Fibroblast of pulmonary artery (primary cell): Measurements from ENCODE around the gene KIAA0825.

Experiments
- DNase-seq: peaks from one replicate; pipeline ENCODE4 v3.0.0-alpha.2; 2010; ENCODE audit warnings: low read depth
- H3K4me3 ChIP-seq: replicated peaks from 2 replicates; pipeline ENCODE4 v1.5.1; 2011; ENCODE audit warnings: low read depth, mild to moderate bottlenecking, control low read depth, low read length, moderate library complexity
- CTCF ChIP-seq: IDR thresholded peaks from 2 replicates; pipeline ENCODE4 v1.5.1; 2011; ENCODE audit warnings: mild to moderate bottlenecking, control low read depth, low read length, inconsistent platforms; ENCODE audit errors: missing control alignments

Gene KIAA0825

GRCh38 chr5:94621763-94622162 lies 3.4 kb upstream of the KIAA0825 start:
- DNase-seq: no peak
- TF ChIP-seq CTCF: no peak
- H3K4me3 ChIP-seq: no peak overlapping the region

- no peak overlapping the region for H3K4me3 ChIP-seq
- no peak for DNase-seq
- TF ChIP-seq CTCF: no peak
Measured at GRCh38 chr5:94620256-94620655, 1.9 kb upstream of the KIAA0825 start.

- peak; percentile 70 for DNase-seq
- TF ChIP-seq CTCF: no peak
- H3K4me3 ChIP-seq: peak overlapping the region; percentile 80
Measured at GRCh38 chr5:94618029-94618492, 343 bp downstream of the KIAA0825 start.

GRCh38 chr5:94615862-94616261 lies 2.5 kb downstream of the KIAA0825 start:
- DNase-seq: no peak
- TF ChIP-seq CTCF: no peak

GRCh38 chr5:94614156-94614805 lies 4.1 kb downstream of the KIAA0825 start:
- TF ChIP-seq CTCF: no peak
- no peak for DNase-seq
- H3K4me3 ChIP-seq: no peak overlapping the region

More at GRCh38 chr5:94615862-94616261, 2.5 kb downstream of the KIAA0825 start:
- no peak overlapping the region for H3K4me3 ChIP-seq

- H3K4me3 ChIP-seq: no peak overlapping the region
- DNase-seq: peak; percentile 30
- peak; percentile 29 for TF ChIP-seq CTCF
Measured at GRCh38 chr5:94613583-94613982, 4.8 kb downstream of the KIAA0825 start.

- no peak for TF ChIP-seq CTCF
- no peak overlapping the region for H3K4me3 ChIP-seq
- no peak for DNase-seq
Measured at GRCh38 chr5:94595281-94595840, 23.0 kb downstream of the KIAA0825 start.
